Measurements from ENCODE around the gene MX1. TPM values are rescaled to one million over a fixed set of nuclear protein-coding genes. Genes with fewer than 3 reads are reported as not detected.

Gene MX1
- polyA plus RNA-seq, 1 donor from 2014 or later = 0.07 TPM

DNA sequence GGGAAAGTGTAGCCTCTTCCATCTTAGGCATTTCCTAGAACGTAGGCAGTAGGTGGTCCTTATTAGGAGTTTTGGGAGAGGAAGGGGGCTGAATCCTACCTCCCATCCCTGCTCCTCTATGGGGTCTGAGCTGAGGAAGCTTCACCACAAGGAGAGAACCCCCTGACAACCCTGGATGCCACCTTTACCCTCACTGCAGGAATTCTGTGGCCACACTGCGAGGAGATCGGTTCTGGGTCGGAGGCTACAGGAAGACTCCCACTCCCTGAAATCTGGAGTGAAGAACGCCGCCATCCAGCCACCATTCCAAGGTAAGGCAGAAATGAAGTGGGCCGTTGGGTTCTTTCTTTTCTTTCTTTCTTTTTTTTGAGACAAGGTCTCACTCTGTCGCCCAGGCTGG, 1.5 kb downstream of the MX1 start:
- Histone ChIP-seq H3K27ac (ENCODE audit: low read length) (no peak overlapping the region), H3F3A (ENCODE audit: insufficient read depth, low read length, poor library complexity, severe bottlenecking) (no peaks in the 10 kb centered on the region), H3K9me3 (ENCODE audit: low read length) (no peaks in the 10 kb centered on the region), H3K36me3 (ENCODE audit: insufficient read depth, low read length) (no peaks in the 10 kb centered on the region), H2AFZ (ENCODE audit: low read depth, low read length) (no peak overlapping the region), H3K27me3 (ENCODE audit: insufficient read depth, low read depth, low read length) (peaks cover 27% of the 10 kb centered on the region), H3K9ac (ENCODE audit: low read length) (no peak overlapping the region), H3K4me3 (ENCODE audit: low read length) (no peak overlapping the region), H3K79me2 (replicated peaks; ENCODE audit: insufficient read depth, low read length) (no peaks in the 10 kb centered on the region), H3K9me2 (ENCODE audit: insufficient read depth, low read length) (no peaks in the 10 kb centered on the region), H4K20me1 (ENCODE audit: insufficient read depth) (no peaks in the 10 kb centered on the region), H3K4me2 (ENCODE audit: low read length) (no peak overlapping the region)
- TF ChIP-seq RAD21 (conservative IDR thresholded peaks at IDR 0.05) = no peak
- no peak for TF ChIP-seq TAF1 (IDR thresholded peaks at IDR 0.05; ENCODE audit: low read depth)
- TF ChIP-seq, protein P1, sequence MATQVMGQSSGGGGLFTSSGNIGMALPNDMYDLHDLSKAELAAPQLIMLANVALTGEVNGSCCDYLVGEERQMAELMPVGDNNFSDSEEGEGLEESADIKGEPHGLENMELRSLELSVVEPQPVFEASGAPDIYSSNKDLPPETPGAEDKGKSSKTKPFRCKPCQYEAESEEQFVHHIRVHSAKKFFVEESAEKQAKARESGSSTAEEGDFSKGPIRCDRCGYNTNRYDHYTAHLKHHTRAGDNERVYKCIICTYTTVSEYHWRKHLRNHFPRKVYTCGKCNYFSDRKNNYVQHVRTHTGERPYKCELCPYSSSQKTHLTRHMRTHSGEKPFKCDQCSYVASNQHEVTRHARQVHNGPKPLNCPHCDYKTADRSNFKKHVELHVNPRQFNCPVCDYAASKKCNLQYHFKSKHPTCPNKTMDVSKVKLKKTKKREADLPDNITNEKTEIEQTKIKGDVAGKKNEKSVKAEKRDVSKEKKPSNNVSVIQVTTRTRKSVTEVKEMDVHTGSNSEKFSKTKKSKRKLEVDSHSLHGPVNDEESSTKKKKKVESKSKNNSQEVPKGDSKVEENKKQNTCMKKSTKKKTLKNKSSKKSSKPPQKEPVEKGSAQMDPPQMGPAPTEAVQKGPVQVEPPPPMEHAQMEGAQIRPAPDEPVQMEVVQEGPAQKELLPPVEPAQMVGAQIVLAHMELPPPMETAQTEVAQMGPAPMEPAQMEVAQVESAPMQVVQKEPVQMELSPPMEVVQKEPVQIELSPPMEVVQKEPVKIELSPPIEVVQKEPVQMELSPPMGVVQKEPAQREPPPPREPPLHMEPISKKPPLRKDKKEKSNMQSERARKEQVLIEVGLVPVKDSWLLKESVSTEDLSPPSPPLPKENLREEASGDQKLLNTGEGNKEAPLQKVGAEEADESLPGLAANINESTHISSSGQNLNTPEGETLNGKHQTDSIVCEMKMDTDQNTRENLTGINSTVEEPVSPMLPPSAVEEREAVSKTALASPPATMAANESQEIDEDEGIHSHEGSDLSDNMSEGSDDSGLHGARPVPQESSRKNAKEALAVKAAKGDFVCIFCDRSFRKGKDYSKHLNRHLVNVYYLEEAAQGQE (IDR thresholded peaks at IDR 0.05; ENCODE audit: borderline replicate concordance) = no peak
- TF ChIP-seq EP300 (conservative IDR thresholded peaks at IDR 0.05; ENCODE audit: poor library complexity, severe bottlenecking) = no peak
- no peak for TF ChIP-seq SMC3 (conservative IDR thresholded peaks at IDR 0.05; ENCODE audit: poor library complexity)
- TF ChIP-seq, protein P2, sequence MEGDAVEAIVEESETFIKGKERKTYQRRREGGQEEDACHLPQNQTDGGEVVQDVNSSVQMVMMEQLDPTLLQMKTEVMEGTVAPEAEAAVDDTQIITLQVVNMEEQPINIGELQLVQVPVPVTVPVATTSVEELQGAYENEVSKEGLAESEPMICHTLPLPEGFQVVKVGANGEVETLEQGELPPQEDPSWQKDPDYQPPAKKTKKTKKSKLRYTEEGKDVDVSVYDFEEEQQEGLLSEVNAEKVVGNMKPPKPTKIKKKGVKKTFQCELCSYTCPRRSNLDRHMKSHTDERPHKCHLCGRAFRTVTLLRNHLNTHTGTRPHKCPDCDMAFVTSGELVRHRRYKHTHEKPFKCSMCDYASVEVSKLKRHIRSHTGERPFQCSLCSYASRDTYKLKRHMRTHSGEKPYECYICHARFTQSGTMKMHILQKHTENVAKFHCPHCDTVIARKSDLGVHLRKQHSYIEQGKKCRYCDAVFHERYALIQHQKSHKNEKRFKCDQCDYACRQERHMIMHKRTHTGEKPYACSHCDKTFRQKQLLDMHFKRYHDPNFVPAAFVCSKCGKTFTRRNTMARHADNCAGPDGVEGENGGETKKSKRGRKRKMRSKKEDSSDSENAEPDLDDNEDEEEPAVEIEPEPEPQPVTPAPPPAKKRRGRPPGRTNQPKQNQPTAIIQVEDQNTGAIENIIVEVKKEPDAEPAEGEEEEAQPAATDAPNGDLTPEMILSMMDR (IDR thresholded peaks at IDR 0.05; ENCODE audit: poor library complexity, severe bottlenecking) = no peak
- TF ChIP-seq EZH2 (IDR thresholded peaks at IDR 0.05; ENCODE audit: borderline replicate concordance, insufficient read depth, low read length, poor library complexity, severe bottlenecking) = no peak
- no peak for TF ChIP-seq MXI1 (conservative IDR thresholded peaks at IDR 0.05; ENCODE audit: poor library complexity, severe bottlenecking)
- no peak for TF ChIP-seq POLR2AphosphoS5 (IDR thresholded peaks at IDR 0.05)

DNA sequence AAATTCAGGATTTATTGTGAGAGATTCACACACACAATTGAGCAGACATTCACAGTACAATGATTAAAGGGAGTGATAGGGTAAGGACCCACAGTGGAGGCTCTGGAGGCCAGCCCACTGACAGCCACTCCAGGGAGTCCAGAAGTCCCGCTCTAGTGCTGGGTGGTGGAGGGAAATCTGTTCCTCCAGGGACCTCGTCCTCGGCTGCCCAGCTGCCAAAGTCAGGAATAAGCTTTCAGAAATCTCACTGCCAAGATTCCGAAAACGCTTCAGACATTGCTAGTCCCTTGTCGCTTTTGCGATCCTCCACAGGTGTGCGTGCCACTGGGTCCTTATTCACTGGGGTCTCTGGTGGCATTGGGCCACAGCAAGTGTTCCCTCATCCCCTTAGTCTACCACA, 2.3 kb downstream of the MX1 start:
- Histone ChIP-seq H3K79me2 (replicated peaks; ENCODE audit: insufficient read depth, low read length) (no peaks in the 10 kb centered on the region), H3K9ac (ENCODE audit: low read length) (no peak overlapping the region), H3K4me3 (ENCODE audit: low read length) (no peak overlapping the region), H3K27ac (ENCODE audit: low read length) (no peak overlapping the region), H2AFZ (ENCODE audit: low read depth, low read length) (no peak overlapping the region), H3F3A (ENCODE audit: insufficient read depth, low read length, poor library complexity, severe bottlenecking) (no peaks in the 10 kb centered on the region), H3K4me2 (ENCODE audit: low read length) (no peak overlapping the region), H3K9me3 (ENCODE audit: low read length) (no peaks in the 10 kb centered on the region), H3K9me2 (ENCODE audit: insufficient read depth, low read length) (no peaks in the 10 kb centered on the region), H3K27me3 (ENCODE audit: insufficient read depth, low read depth, low read length) (peaks cover 27% of the 10 kb centered on the region), H3K36me3 (ENCODE audit: insufficient read depth, low read length) (no peaks in the 10 kb centered on the region), H4K20me1 (ENCODE audit: insufficient read depth) (no peaks in the 10 kb centered on the region)
- TF ChIP-seq TAF1 (IDR thresholded peaks at IDR 0.05; ENCODE audit: low read depth) = no peak
- TF ChIP-seq, protein P2 (IDR thresholded peaks at IDR 0.05; ENCODE audit: poor library complexity, severe bottlenecking) = no peak
- TF ChIP-seq EP300 (conservative IDR thresholded peaks at IDR 0.05; ENCODE audit: poor library complexity, severe bottlenecking) = no peak
- TF ChIP-seq MXI1 (conservative IDR thresholded peaks at IDR 0.05; ENCODE audit: poor library complexity, severe bottlenecking) = no peak
- no peak for TF ChIP-seq RAD21 (conservative IDR thresholded peaks at IDR 0.05)
- TF ChIP-seq, protein P1 (IDR thresholded peaks at IDR 0.05; ENCODE audit: borderline replicate concordance) = no peak
- no peak for TF ChIP-seq POLR2AphosphoS5 (IDR thresholded peaks at IDR 0.05)
- TF ChIP-seq SMC3 (conservative IDR thresholded peaks at IDR 0.05; ENCODE audit: poor library complexity) = no peak
- no peak for TF ChIP-seq EZH2 (IDR thresholded peaks at IDR 0.05; ENCODE audit: borderline replicate concordance, insufficient read depth, low read length, poor library complexity, severe bottlenecking)
